ENCODE measurements around the gene FILIP1L. TPM values are rescaled to one million over a fixed set of nuclear protein-coding genes. Genes with fewer than 3 reads are reported as not detected.

Gene FILIP1L
- polyA plus RNA-seq, 1 donor (not counting 4 experiments of a cell fraction or from before 2014, with no cell fraction given), result 14.7 TPM

DNA sequence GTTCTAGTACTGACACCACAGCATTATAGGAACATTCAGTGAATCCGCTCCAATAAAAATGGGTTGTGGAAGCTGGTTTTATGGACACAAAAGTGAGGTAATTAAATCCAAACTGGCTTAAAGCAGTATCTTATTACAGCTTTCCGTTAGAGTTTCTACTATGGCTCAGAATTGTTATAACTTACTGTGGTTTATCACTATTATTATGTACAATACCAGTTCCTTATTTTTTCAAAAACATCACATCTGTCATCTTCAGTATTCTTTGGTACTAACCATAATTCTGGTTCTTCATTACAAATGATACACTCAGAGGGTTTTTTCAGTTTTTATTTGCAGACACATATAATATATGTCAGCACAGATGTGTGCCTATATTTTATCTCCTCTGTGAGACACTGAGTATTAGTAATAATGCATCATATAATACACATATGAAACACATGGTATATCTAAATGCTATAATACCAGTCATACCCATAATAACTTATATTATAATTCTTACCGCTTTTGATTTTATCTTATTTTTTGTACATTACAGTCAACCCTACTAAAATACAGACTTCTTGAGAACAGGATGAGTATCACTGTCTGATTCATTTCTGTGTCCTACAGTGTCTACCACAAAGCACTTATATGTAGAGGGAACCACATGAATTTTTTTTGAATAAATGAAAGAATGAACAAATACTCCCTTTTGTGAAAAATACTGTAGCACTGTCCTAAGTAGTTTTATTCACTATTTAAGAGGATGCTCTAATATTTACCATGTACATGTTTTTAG, 257.7 kb downstream of the FILIP1L start:
- Histone ChIP-seq H3K4me1 (ENCODE audit: control insufficient read depth, extremely low read depth, insufficient read depth, low read length) (peaks cover 15% of the 10 kb centered on the region), H3K79me2 (ENCODE audit: control insufficient read depth, insufficient read depth, low read length) (peaks cover 41% of the 10 kb centered on the region), H3K4me3 (ENCODE audit: control insufficient read depth in 2 of 3, extremely low read depth in 1 of 3, insufficient read depth in 2 of 3, low read depth in 1 of 3, low read length in 3 of 3) (no peak overlapping the region), H3K27me3 (ENCODE audit: control insufficient read depth, extremely low read depth, insufficient read depth, low read length) (no peaks in the 10 kb centered on the region), H3K36me3 (ENCODE audit: control insufficient read depth in 2 of 2, extremely low read depth in 1 of 2, insufficient read depth in 2 of 2, low read length in 2 of 2) (peaks cover 8 to 9% of the 10 kb centered on the region in 2 experiments), H3K9me1 (ENCODE audit: control insufficient read depth, extremely low read depth, insufficient read depth, low read length) (peaks cover 2% of the 10 kb centered on the region), H2AFZ (ENCODE audit: control insufficient read depth, low read length) (no peak overlapping the region), H3K27ac (ENCODE audit: control insufficient read depth, insufficient read depth, low read length) (no peak overlapping the region), H3K9ac (ENCODE audit: control insufficient read depth, extremely low read depth, insufficient read depth, low read length) (no peak overlapping the region), H3K4me2 (ENCODE audit: control insufficient read depth, extremely low read depth, insufficient read depth, low read depth, low read length) (no peak overlapping the region), H3K9me3 (ENCODE audit: control insufficient read depth, low read depth, low read length) (no peaks in the 10 kb centered on the region), H4K20me1 (ENCODE audit: control insufficient read depth, extremely low read depth, insufficient read depth, low read length) (no peaks in the 10 kb centered on the region)
- dilution Hi-C loops (cut with MboI; ENCODE audit: extremely low pct_ligation_motif_present, low sequenced_read_pairs), result no loop called here
- DNase-seq (ENCODE audit: low read depth, low spot score), result no peak
- TF ChIP-seq, protein P1, sequence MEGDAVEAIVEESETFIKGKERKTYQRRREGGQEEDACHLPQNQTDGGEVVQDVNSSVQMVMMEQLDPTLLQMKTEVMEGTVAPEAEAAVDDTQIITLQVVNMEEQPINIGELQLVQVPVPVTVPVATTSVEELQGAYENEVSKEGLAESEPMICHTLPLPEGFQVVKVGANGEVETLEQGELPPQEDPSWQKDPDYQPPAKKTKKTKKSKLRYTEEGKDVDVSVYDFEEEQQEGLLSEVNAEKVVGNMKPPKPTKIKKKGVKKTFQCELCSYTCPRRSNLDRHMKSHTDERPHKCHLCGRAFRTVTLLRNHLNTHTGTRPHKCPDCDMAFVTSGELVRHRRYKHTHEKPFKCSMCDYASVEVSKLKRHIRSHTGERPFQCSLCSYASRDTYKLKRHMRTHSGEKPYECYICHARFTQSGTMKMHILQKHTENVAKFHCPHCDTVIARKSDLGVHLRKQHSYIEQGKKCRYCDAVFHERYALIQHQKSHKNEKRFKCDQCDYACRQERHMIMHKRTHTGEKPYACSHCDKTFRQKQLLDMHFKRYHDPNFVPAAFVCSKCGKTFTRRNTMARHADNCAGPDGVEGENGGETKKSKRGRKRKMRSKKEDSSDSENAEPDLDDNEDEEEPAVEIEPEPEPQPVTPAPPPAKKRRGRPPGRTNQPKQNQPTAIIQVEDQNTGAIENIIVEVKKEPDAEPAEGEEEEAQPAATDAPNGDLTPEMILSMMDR (optimal IDR thresholded peaks at IDR 0.05 in 1 of 3, IDR thresholded peaks at IDR 0.05 in 1 of 3, conservative IDR thresholded peaks at IDR 0.05 in 1 of 3; ENCODE audit: extremely low read depth in 1 of 3, insufficient read depth in 2 of 3, low read length in 3 of 3), result no peak
- TF ChIP-seq EZH2 (IDR thresholded peaks at IDR 0.05; ENCODE audit: low read length), result no peak
- FAIRE-seq, result no peak

DNA sequence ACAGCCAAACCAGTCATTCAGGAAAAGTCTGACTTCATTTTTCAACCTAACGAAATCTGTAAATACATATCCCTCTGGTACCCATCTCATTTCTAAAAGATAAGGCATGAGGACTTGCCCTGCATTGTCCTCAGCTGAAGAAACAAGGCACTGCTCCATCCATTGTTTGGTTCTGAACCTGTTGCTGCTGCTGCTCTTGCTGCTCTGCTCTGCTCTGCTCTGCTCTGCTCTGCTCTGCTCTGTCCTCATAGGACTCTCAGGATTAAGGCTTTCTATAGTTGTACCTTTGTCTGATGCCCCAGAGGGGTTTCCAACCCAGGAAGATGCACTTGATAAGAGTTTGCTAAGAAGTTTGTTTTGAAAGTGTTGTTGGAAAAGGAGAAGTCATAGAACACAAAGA, 258.4 kb downstream of the FILIP1L start:
- Histone ChIP-seq H2AFZ (ENCODE audit: control insufficient read depth, low read length) (no peak overlapping the region), H3K79me2 (ENCODE audit: control insufficient read depth, insufficient read depth, low read length) (peaks cover 38% of the 10 kb centered on the region), H4K20me1 (ENCODE audit: control insufficient read depth, extremely low read depth, insufficient read depth, low read length) (no peaks in the 10 kb centered on the region), H3K4me2 (ENCODE audit: control insufficient read depth, extremely low read depth, insufficient read depth, low read depth, low read length) (no peak overlapping the region), H3K9ac (ENCODE audit: control insufficient read depth, extremely low read depth, insufficient read depth, low read length) (no peak overlapping the region), H3K27ac (ENCODE audit: control insufficient read depth, insufficient read depth, low read length) (no peak overlapping the region), H3K4me3 (ENCODE audit: control insufficient read depth in 2 of 3, extremely low read depth in 1 of 3, insufficient read depth in 2 of 3, low read depth in 1 of 3, low read length in 3 of 3) (no peak overlapping the region), H3K4me1 (ENCODE audit: control insufficient read depth, extremely low read depth, insufficient read depth, low read length) (peaks cover 15% of the 10 kb centered on the region), H3K9me1 (ENCODE audit: control insufficient read depth, extremely low read depth, insufficient read depth, low read length) (peaks cover 2% of the 10 kb centered on the region), H3K9me3 (ENCODE audit: control insufficient read depth, low read depth, low read length) (no peaks in the 10 kb centered on the region), H3K27me3 (ENCODE audit: control insufficient read depth, extremely low read depth, insufficient read depth, low read length) (no peaks in the 10 kb centered on the region), H3K36me3 (ENCODE audit: control insufficient read depth in 2 of 2, extremely low read depth in 1 of 2, insufficient read depth in 2 of 2, low read length in 2 of 2) (peaks cover 7 to 8% of the 10 kb centered on the region in 2 experiments)
- FAIRE-seq (peak; percentile 13), DNase-seq (ENCODE audit: low read depth, low spot score) (no peak)
- TF ChIP-seq, protein P1 (optimal IDR thresholded peaks at IDR 0.05 in 1 of 3, IDR thresholded peaks at IDR 0.05 in 1 of 3, conservative IDR thresholded peaks at IDR 0.05 in 1 of 3; ENCODE audit: extremely low read depth in 1 of 3, insufficient read depth in 2 of 3, low read length in 3 of 3), result no peak
- TF ChIP-seq EZH2 (IDR thresholded peaks at IDR 0.05; ENCODE audit: low read length), result no peak
- dilution Hi-C loops (cut with MboI; ENCODE audit: extremely low pct_ligation_motif_present, low sequenced_read_pairs), result no loop called here

Measured in keratinocyte (primary cell).